ENCODE data around the gene CTSA.

GRCh38 chr20:45947110-45947866, 56.2 kb downstream of the CTSA start:
- TF ChIP-seq, protein P1, sequence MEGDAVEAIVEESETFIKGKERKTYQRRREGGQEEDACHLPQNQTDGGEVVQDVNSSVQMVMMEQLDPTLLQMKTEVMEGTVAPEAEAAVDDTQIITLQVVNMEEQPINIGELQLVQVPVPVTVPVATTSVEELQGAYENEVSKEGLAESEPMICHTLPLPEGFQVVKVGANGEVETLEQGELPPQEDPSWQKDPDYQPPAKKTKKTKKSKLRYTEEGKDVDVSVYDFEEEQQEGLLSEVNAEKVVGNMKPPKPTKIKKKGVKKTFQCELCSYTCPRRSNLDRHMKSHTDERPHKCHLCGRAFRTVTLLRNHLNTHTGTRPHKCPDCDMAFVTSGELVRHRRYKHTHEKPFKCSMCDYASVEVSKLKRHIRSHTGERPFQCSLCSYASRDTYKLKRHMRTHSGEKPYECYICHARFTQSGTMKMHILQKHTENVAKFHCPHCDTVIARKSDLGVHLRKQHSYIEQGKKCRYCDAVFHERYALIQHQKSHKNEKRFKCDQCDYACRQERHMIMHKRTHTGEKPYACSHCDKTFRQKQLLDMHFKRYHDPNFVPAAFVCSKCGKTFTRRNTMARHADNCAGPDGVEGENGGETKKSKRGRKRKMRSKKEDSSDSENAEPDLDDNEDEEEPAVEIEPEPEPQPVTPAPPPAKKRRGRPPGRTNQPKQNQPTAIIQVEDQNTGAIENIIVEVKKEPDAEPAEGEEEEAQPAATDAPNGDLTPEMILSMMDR (conservative IDR thresholded peaks at IDR 0.05; ENCODE audit: low read depth in 2 of 2): no peak
- TF ChIP-seq EZH2phosphoT487 (IDR thresholded peaks at IDR 0.05; ENCODE audit: unreplicated experiment): no peak
- TF ChIP-seq CREB1 (CRISPR knock-in tag; IDR thresholded peaks at IDR 0.05; ENCODE audit: low read depth): no peak

Measured in GM23338 (cell line).